ENCODE results near the gene IL22RA1.

The IL22RA1 gene

GRCh38 chr1:24074196-24074595 lies 68.7 kb downstream of the IL22RA1 start:
- TF ChIP-seq BACH2 (CRISPR knock-in tag; IDR thresholded peaks at IDR 0.05; ENCODE audit: borderline replicate concordance) (no peak), TCF4 (CRISPR knock-in tag; IDR thresholded peaks at IDR 0.05; ENCODE audit: borderline replicate concordance) (no peak), TSHZ2 (CRISPR knock-in tag; IDR thresholded peaks at IDR 0.05) (no peak), ZFP30 (CRISPR knock-in tag; IDR thresholded peaks at IDR 0.05) (no peak), ESRRG (CRISPR knock-in tag; IDR thresholded peaks at IDR 0.05) (no peak), CSDC2 (CRISPR knock-in tag; IDR thresholded peaks at IDR 0.05) (no peak), RARB (CRISPR knock-in tag; IDR thresholded peaks at IDR 0.05) (no peak), ZNF70 (CRISPR knock-in tag; IDR thresholded peaks at IDR 0.05) (no peak), PPARA (CRISPR knock-in tag; IDR thresholded peaks at IDR 0.05; ENCODE audit: borderline replicate concordance) (no peak), ISL1 (CRISPR knock-in tag; IDR thresholded peaks at IDR 0.05) (no peak), GLIS3 (CRISPR knock-in tag; IDR thresholded peaks at IDR 0.05) (no peak), ZC3H10 (CRISPR knock-in tag; IDR thresholded peaks at IDR 0.05) (no peak), ZNF565 (CRISPR knock-in tag; conservative IDR thresholded peaks at IDR 0.05; ENCODE audit: low read depth) (no peak), OSR1 (CRISPR knock-in tag; IDR thresholded peaks at IDR 0.05) (no peak), POU6F1 (CRISPR knock-in tag; IDR thresholded peaks at IDR 0.05; ENCODE audit: borderline replicate concordance, low read depth) (no peak), ZNF8 (CRISPR knock-in tag; IDR thresholded peaks at IDR 0.05) (no peak), CREB5 (CRISPR knock-in tag; IDR thresholded peaks at IDR 0.05; ENCODE audit: low read depth) (no peak), SNAI2 (CRISPR knock-in tag; IDR thresholded peaks at IDR 0.05) (no peak), ZFP3 (CRISPR knock-in tag; IDR thresholded peaks at IDR 0.05) (no peak)
- ATAC-seq = no peak

GRCh38 chr1:24071941-24072340 lies 71.0 kb downstream of the IL22RA1 start:
- TF ChIP-seq POU6F1 (CRISPR knock-in tag; IDR thresholded peaks at IDR 0.05; ENCODE audit: borderline replicate concordance, low read depth) (no peak), PATZ1 (CRISPR knock-in tag; IDR thresholded peaks at IDR 0.05; ENCODE audit: borderline replicate concordance) (no peak), ISL1 (CRISPR knock-in tag; IDR thresholded peaks at IDR 0.05) (no peak), ZC3H10 (CRISPR knock-in tag; IDR thresholded peaks at IDR 0.05) (no peak), OSR1 (CRISPR knock-in tag; IDR thresholded peaks at IDR 0.05) (no peak), PPARA (CRISPR knock-in tag; IDR thresholded peaks at IDR 0.05; ENCODE audit: borderline replicate concordance) (no peak), TCF4 (CRISPR knock-in tag; IDR thresholded peaks at IDR 0.05; ENCODE audit: borderline replicate concordance) (no peak), GLIS3 (CRISPR knock-in tag; IDR thresholded peaks at IDR 0.05) (no peak), BACH2 (CRISPR knock-in tag; IDR thresholded peaks at IDR 0.05; ENCODE audit: borderline replicate concordance) (no peak), ZFP30 (CRISPR knock-in tag; IDR thresholded peaks at IDR 0.05) (no peak), ZNF70 (CRISPR knock-in tag; IDR thresholded peaks at IDR 0.05) (no peak), RARB (CRISPR knock-in tag; IDR thresholded peaks at IDR 0.05) (no peak), CSDC2 (CRISPR knock-in tag; IDR thresholded peaks at IDR 0.05) (no peak)
- no peak for ATAC-seq

GRCh38 chr1:24070821-24071393 lies 72.0 kb downstream of the IL22RA1 start:
- TF ChIP-seq CSDC2 (CRISPR knock-in tag; IDR thresholded peaks at IDR 0.05) = no peak
- no peak for TF ChIP-seq PPARA (CRISPR knock-in tag; IDR thresholded peaks at IDR 0.05; ENCODE audit: borderline replicate concordance)
- no peak for TF ChIP-seq ZNF70 (CRISPR knock-in tag; IDR thresholded peaks at IDR 0.05)
- TF ChIP-seq CREB5 (CRISPR knock-in tag; IDR thresholded peaks at IDR 0.05; ENCODE audit: low read depth) = no peak
- no peak for TF ChIP-seq BACH2 (CRISPR knock-in tag; IDR thresholded peaks at IDR 0.05; ENCODE audit: borderline replicate concordance)
- no peak for TF ChIP-seq POU6F1 (CRISPR knock-in tag; IDR thresholded peaks at IDR 0.05; ENCODE audit: borderline replicate concordance, low read depth)
- no peak for TF ChIP-seq ZFP3 (CRISPR knock-in tag; IDR thresholded peaks at IDR 0.05)
- peak; percentile 98 for ATAC-seq

All from SK-N-SH treated with all-trans-retinoic acid at 6 μM for 48 hours (cell line).